Skeletal muscle cell (primary cell): ENCODE data around the gene SUSD1.
"Not testable (repeated sequence)": the region's sequence is repeated elsewhere in the genome, so short reads cannot be mapped to it uniquely, and the experiment has no call there.

Experiments used
- DNase-seq: peaks from one replicate; pipeline ENCODE4 v3.0.0-alpha.2; 2010; ENCODE audit warnings: low read depth
- H3K4me3 ChIP-seq: 2 replicates; pipeline ENCODE4 v1.5.1; 2011; ENCODE audit warnings: low read depth, mild to moderate bottlenecking, control low read depth, low read length, moderate library complexity

SUSD1 gene

GRCh38 chr9:112174965-112175795, at the start of gene SUSD1:
TSS of gene SUSD1 (minus strand) at chr9:112175297. CDS start at chr9:112175235, 62 bp downstream.
- no peak for DNase-seq
- H3K4me3 ChIP-seq: peak within 1 kb of the TSS; percentile 53

GRCh38 chr9:112224401-112225289, 49.5 kb upstream of the SUSD1 start:
- peak; percentile 25 for DNase-seq
- H3K4me3 ChIP-seq: no peak overlapping the region

- no peak for DNase-seq
- no peak overlapping the region for H3K4me3 ChIP-seq
Measured at GRCh38 chr9:112218908-112219307, 43.8 kb upstream of the SUSD1 start.

GRCh38 chr9:112212926-112213325, 37.8 kb upstream of the SUSD1 start:
- no peak for DNase-seq
- H3K4me3 ChIP-seq: no peak overlapping the region

- no peak for DNase-seq
- H3K4me3 ChIP-seq: no peak overlapping the region
Measured at GRCh38 chr9:112207451-112207850, 32.4 kb upstream of the SUSD1 start.

GRCh38 chr9:112203536-112203935, 28.4 kb upstream of the SUSD1 start:
- no peak overlapping the region for H3K4me3 ChIP-seq
- DNase-seq: no peak

- no peak for DNase-seq
- no peak overlapping the region for H3K4me3 ChIP-seq
Measured at GRCh38 chr9:112200711-112201110, 25.6 kb upstream of the SUSD1 start.

- H3K4me3 ChIP-seq: no peak overlapping the region
- no peak for DNase-seq
Measured at GRCh38 chr9:112198646-112199045, 23.5 kb upstream of the SUSD1 start.

- H3K4me3 ChIP-seq: no peak overlapping the region
- no peak for DNase-seq
Measured at GRCh38 chr9:112194969-112195431, 19.9 kb upstream of the SUSD1 start.

- H3K4me3 ChIP-seq: no peak overlapping the region
- no peak for DNase-seq
Measured at GRCh38 chr9:112193572-112194288, 18.6 kb upstream of the SUSD1 start.

- not testable (repeated sequence) for DNase-seq, H3K4me3 ChIP-seq
Measured at GRCh38 chr9:112190320-112190719, 15.2 kb upstream of the SUSD1 start.

- DNase-seq: no peak
- H3K4me3 ChIP-seq: no peak overlapping the region
Measured at GRCh38 chr9:112188884-112189283, 13.8 kb upstream of the SUSD1 start.

- no peak for DNase-seq
- H3K4me3 ChIP-seq: no peak overlapping the region
Measured at GRCh38 chr9:112187404-112187803, 12.3 kb upstream of the SUSD1 start.

GRCh38 chr9:112186695-112187094, 11.6 kb upstream of the SUSD1 start:
- H3K4me3 ChIP-seq: no peak overlapping the region
- DNase-seq: no peak

- no peak overlapping the region for H3K4me3 ChIP-seq
- no peak for DNase-seq
Measured at GRCh38 chr9:112184946-112185345, 9.8 kb upstream of the SUSD1 start.

GRCh38 chr9:112184221-112184620, 9.1 kb upstream of the SUSD1 start:
- H3K4me3 ChIP-seq: no peak overlapping the region
- DNase-seq: no peak

- no peak for DNase-seq
- H3K4me3 ChIP-seq: no peak overlapping the region
Measured at GRCh38 chr9:112180387-112180881, 5.3 kb upstream of the SUSD1 start.

- no peak overlapping the region for H3K4me3 ChIP-seq
- no peak for DNase-seq
Measured at GRCh38 chr9:112179816-112180215, 4.7 kb upstream of the SUSD1 start.

- DNase-seq: no peak
- no peak overlapping the region for H3K4me3 ChIP-seq
Measured at GRCh38 chr9:112176524-112176923, 1.4 kb upstream of the SUSD1 start.
